ENCODE measurements around the gene COX4I2. TPM values are rescaled to one million over a fixed set of nuclear protein-coding genes. Genes with fewer than 3 reads are reported as not detected.

The COX4I2 gene
- total RNA-seq, 1 donor from 2014 or later = 6.3 TPM

Small RNA genes lying within 50 kb of the gene (small RNA-seq; reads per million reads assigned to genes)
- not detected for gene MIR3193 (ENCODE audit: low replicate concordance)

Other genes starting within 250 kb of the COX4I2 start
- not detected for gene DEFB119, start 247.3 kb upstream of the COX4I2 start, total RNA-seq
- not detected for gene DEFB121, start 231.7 kb upstream of the COX4I2 start, total RNA-seq
- not detected for gene DEFB123, start 197.3 kb upstream of the COX4I2 start, total RNA-seq
- gene DEFB124, start 162.8 kb upstream of the COX4I2 start, total RNA-seq = not detected
- 4.5 TPM for gene REM1, start 162.6 kb upstream of the COX4I2 start, total RNA-seq
- gene HM13, start 123.5 kb upstream of the COX4I2 start, total RNA-seq = 44.3 TPM
- gene ID1, start 32.6 kb upstream of the COX4I2 start, total RNA-seq = 94.2 TPM
- gene BCL2L1, start 85.0 kb downstream of the COX4I2 start, total RNA-seq = 37.2 TPM
- 19.6 TPM for gene TPX2, start 101.4 kb downstream of the COX4I2 start, total RNA-seq
- 55.9 TPM for gene MYLK2, start 181.4 kb downstream of the COX4I2 start, total RNA-seq
- gene FOXS1, start 207.7 kb downstream of the COX4I2 start, total RNA-seq = 3.6 TPM
- 0.82 TPM for gene DUSP15, start 232.6 kb downstream of the COX4I2 start, total RNA-seq
- 1.0 TPM for gene TTLL9, start 232.7 kb downstream of the COX4I2 start, total RNA-seq